Fibroblast of lung (primary cell): ENCODE measurements around the gene ARL15.

ENCODE experiments used
- EZH2 ChIP-seq: IDR thresholded peaks from 2 replicates; pipeline ENCODE4 v1.5.1; 2012; ENCODE audit warnings: low read length, control low read depth, mild to moderate bottlenecking; ENCODE audit errors: missing control alignments
- TF ChIP-seq, protein P1 (sequence below), 2 donors: IDR thresholded peaks in 1 of 2; conservative IDR thresholded peaks in 1 of 2; 1 replicate in 1 of 2; 2 replicates in 1 of 2; pipeline ENCODE4 v1.5.1; 2011 to 2012; ENCODE audit warnings: low read length in 2 of 2, control low read depth in 1 of 2, inconsistent platforms in 1 of 2, low read depth in 1 of 2, mild to moderate bottlenecking in 1 of 2

DNA sequence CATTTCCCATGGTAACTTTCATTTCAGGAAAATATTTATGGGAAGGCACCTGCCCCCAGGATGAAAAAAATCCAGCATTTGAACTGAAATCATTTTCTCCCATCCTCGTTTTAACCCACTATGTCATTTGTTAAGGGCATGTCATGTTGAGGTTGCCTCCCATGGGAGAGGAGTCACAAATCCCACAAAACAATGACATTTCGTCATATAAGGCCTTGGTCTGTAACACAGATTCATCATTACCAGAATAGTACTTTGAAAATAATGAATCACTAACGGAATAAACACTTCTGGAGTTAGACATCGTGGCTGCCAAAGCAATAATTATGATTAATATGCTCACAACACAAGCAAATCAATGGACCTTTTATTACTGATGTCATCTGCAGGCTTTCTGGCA is 475.9 kb downstream of the ARL15 start:
- no peak for TF ChIP-seq EZH2
- TF ChIP-seq, protein P1, sequence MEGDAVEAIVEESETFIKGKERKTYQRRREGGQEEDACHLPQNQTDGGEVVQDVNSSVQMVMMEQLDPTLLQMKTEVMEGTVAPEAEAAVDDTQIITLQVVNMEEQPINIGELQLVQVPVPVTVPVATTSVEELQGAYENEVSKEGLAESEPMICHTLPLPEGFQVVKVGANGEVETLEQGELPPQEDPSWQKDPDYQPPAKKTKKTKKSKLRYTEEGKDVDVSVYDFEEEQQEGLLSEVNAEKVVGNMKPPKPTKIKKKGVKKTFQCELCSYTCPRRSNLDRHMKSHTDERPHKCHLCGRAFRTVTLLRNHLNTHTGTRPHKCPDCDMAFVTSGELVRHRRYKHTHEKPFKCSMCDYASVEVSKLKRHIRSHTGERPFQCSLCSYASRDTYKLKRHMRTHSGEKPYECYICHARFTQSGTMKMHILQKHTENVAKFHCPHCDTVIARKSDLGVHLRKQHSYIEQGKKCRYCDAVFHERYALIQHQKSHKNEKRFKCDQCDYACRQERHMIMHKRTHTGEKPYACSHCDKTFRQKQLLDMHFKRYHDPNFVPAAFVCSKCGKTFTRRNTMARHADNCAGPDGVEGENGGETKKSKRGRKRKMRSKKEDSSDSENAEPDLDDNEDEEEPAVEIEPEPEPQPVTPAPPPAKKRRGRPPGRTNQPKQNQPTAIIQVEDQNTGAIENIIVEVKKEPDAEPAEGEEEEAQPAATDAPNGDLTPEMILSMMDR (conservative IDR thresholded peaks at IDR 0.05 in 1 of 2, IDR thresholded peaks at IDR 0.05 in 1 of 2; ENCODE audit: low read depth in 1 of 2, low read length in 2 of 2): no peak
